ENCODE results near the gene ADGRG3. TPM values are rescaled to one million over a fixed set of nuclear protein-coding genes. Genes with fewer than 3 reads are reported as not detected.

Gene ADGRG3
- total RNA-seq, 1 experiment from 2014 or later = not detected

DNA sequence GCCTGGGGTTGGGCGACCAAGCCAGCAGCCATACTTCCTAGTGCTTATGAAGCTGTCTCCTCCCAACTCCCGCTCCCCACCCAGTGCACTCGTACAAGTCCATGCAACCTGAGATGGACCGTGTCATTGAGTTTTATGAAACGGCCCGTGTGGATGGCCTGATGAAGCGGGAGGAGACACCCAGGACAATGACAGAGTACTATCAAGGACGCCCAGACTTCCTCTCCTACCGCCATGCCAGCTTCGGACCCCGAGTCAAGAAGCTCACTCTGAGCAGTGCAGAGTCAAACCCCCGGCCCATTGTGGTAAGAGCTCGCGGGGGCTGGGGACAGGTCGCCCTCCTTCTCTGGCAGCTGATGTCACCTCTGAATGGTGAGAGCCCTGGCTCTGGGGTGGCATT lies 56.4 kb downstream of the ADGRG3 start:
- BruUV-seq (replicated peaks) = no TSS peak

More for the DNA sequence above, 56.4 kb downstream of the ADGRG3 start:
- RAD21 ChIA-PET (ENCODE audit: low non-redundant PET in 1 of 2, low total read pairs in 2 of 2, uncharacterized antibody in 2 of 2, unreplicated experiment in 2 of 2) = no interaction called here
- no peaks in the 10 kb centered on the region for H4K20me1 ChIP-seq (ENCODE audit: insufficient read depth)
- no peaks in the 10 kb centered on the region for H3K79me2 ChIP-seq (ENCODE audit: insufficient read depth, low read length)
- H2AFZ ChIP-seq (ENCODE audit: low read depth, low read length, poor library complexity, severe bottlenecking) = no peak overlapping the region
- H3K27ac ChIP-seq (ENCODE audit: low read depth, low read length) = no peak overlapping the region
- H3K9me3 ChIP-seq (ENCODE audit: control insufficient read depth in 1 of 2, insufficient read depth in 1 of 2, low read depth in 1 of 2, low read length in 2 of 2) = no peaks in the 10 kb centered on the region
- no peak overlapping the region for H3K4me2 ChIP-seq (ENCODE audit: low read length)
- DNase-seq (ENCODE audit: low read depth, low spot score) (no peak), ATAC-seq (no peak)
- no peaks in the 10 kb centered on the region for H3K27me3 ChIP-seq (ENCODE audit: insufficient read depth, low read length)
- intact Hi-C loops (cut with micrococcal nuclease) = loop anchor here (10.0 kb wide), 1 partner anchor 280 kb away; the partner anchor contains the start of genes USB1 and ZNF319
- POLR2A ChIA-PET = interaction anchor here (1.1 kb wide), 1 partner anchor 11 kb away, joined by 3 read pairs; the partner anchor contains the start of gene KATNB1
- CTCF ChIA-PET = no interaction called here
- no peak for TF ChIP-seq REST (IDR thresholded peaks at IDR 0.05; ENCODE audit: low read depth)
- TF ChIP-seq YY1 (IDR thresholded peaks at IDR 0.05; ENCODE audit: extremely low read depth, insufficient replicate concordance, low read depth, low read length) = no peak
- no peak for TF ChIP-seq EZH2phosphoT487 (IDR thresholded peaks at IDR 0.05; ENCODE audit: borderline replicate concordance)
- TF ChIP-seq CBX3 (IDR thresholded peaks at IDR 0.05; ENCODE audit: low read depth) = no peak
- no peak for TF ChIP-seq SRF (IDR thresholded peaks at IDR 0.05; ENCODE audit: low read depth)
- TF ChIP-seq SIN3A (IDR thresholded peaks at IDR 0.05; ENCODE audit: low read depth) = no peak
- TF ChIP-seq ATF3 (IDR thresholded peaks at IDR 0.05) = no peak
- no peak for TF ChIP-seq CEBPB (IDR thresholded peaks at IDR 0.05; ENCODE audit: low read depth)
- no peak for TF ChIP-seq ZFX (IDR thresholded peaks at IDR 0.05)
- TF ChIP-seq EGR1 (IDR thresholded peaks at IDR 0.05; ENCODE audit: low read depth) = no peak
- H3K9ac ChIP-seq (ENCODE audit: low read length) = no peak overlapping the region
- no peaks in the 10 kb centered on the region for H3K36me3 ChIP-seq (ENCODE audit: control insufficient read depth in 1 of 2, insufficient read depth in 2 of 2, low read length in 2 of 2)
- no peak overlapping the region for H3K4me3 ChIP-seq (replicated peaks in 1 of 2; ENCODE audit: low read depth in 1 of 2, low read length in 2 of 2)
- no peaks in the 10 kb centered on the region for H3K4me1 ChIP-seq (ENCODE audit: control insufficient read depth in 1 of 2, insufficient read depth in 2 of 2, low read length in 2 of 2)
- H3K9me2 ChIP-seq (ENCODE audit: insufficient read depth) = no peaks in the 10 kb centered on the region

Measured in HCT116 (cell line).